HepG2 (cell line): ENCODE measurements around the gene TAF7. TPM values are rescaled to one million over a fixed set of nuclear protein-coding genes. Genes with fewer than 3 reads are reported as not detected.

Experiments
- ATAC-seq: fragments of 200-7000 bp; cut with Tn5 transposase; 3 replicates; pipeline ENCODE4 v1.9.1; 2020; ENCODE audit warnings: mild to moderate bottlenecking, moderate library complexity
- BruUV-seq: library from RNA; stranded (reverse); fragments of 400-500 nt; replicated peaks from 2 replicates; lab custom pipeline; 2021; lab: Mats Ljungman, UMichigan
- CTCF ChIA-PET: fragments of 300-600 bp; formaldehyde crosslinking; extraction: SDS; loops from one replicate; lab custom pipeline; 2021; ENCODE audit warnings: low total read pairs, inconsistent platforms, low intra/inter-chr PET ratio; lab: Yijun Ruan, JAX
- POLR2A ChIA-PET: fragments of 350-600 bp; sonication (Branson Sonifier 250); formaldehyde crosslinking; loops from one replicate; lab custom pipeline; 2020; ENCODE audit warnings: antibody characterized with exemption, inconsistent platforms; lab: Yijun Ruan, JAX
- DNase-seq: peaks from one replicate; pipeline ENCODE4 v3.0.0-alpha.2; 2015; ENCODE audit warnings: low spot score
- FAIRE-seq: peaks from 3 replicates; lab custom pipeline; 2011; peaks lifted over from hg19 to GRCh38; lab: Jason Lieb, UNC
- H2AFZ ChIP-seq: one replicate; pipeline ENCODE4 v1.6.1; 2011; ENCODE audit warnings: low read length, inconsistent platforms
- H3K27ac ChIP-seq: fragments of 300-600 bp; 3 replicates; pipeline ENCODE4 v1.8.0; 2011; ENCODE audit warnings: mixed run types, mild to moderate bottlenecking, mixed read lengths, low read length, inconsistent platforms; ENCODE audit not compliant: insufficient read depth; ENCODE audit errors: extremely low read length
- H3K27me3 ChIP-seq, 2 experiments: fragments of 200-600 bp in 1 of 2; 2 replicates in 1 of 2; 3 replicates in 1 of 2; pipeline versions ENCODE4 v1.6.0 to v1.8.0; 2011; ENCODE audit warnings: low read length in 2 of 2, mild to moderate bottlenecking in 2 of 2, moderate library complexity in 2 of 2, inconsistent platforms in 1 of 2; ENCODE audit not compliant: insufficient read depth in 2 of 2, control insufficient read depth in 1 of 2
- H3K36me3 ChIP-seq, 2 experiments: fragments of 200-600 bp in 1 of 2; replicated peaks in 1 of 2; 2 replicates in 1 of 2; 3 replicates in 1 of 2; pipeline versions ENCODE4 v1.5.1 to v1.8.0; 2011; ENCODE audit warnings: low read length in 2 of 2, inconsistent platforms in 1 of 2; ENCODE audit not compliant: insufficient read depth in 2 of 2, control insufficient read depth in 1 of 2
- H3K4me1 ChIP-seq: 2 replicates; pipeline ENCODE4 v1.5.1; 2012; ENCODE audit warnings: low read length, inconsistent platforms; ENCODE audit not compliant: insufficient read depth
- H3K4me2 ChIP-seq: 2 replicates; pipeline ENCODE4 v1.6.0; 2011; ENCODE audit warnings: low read depth, low read length, inconsistent platforms
- H3K4me3 ChIP-seq, 3 experiments: fragments of 200-600 bp in 1 of 3; sonication (generic), shearing (Covaris generic) in 1 of 3; replicated peaks in 1 of 3; 2 replicates each; pipeline ENCODE4 v1.5.1; 2011 to 2016; ENCODE audit warnings: low read length in 3 of 3, inconsistent platforms in 2 of 3, low read depth in 2 of 3, mild to moderate bottlenecking in 2 of 3, control low read depth in 1 of 3, mixed read lengths in 1 of 3; ENCODE audit not compliant: insufficient read depth in 1 of 3
- H3K79me2 ChIP-seq: one replicate; pipeline ENCODE4 v1.6.1; 2011; ENCODE audit warnings: low read length, inconsistent platforms; ENCODE audit not compliant: insufficient read depth
- H3K9ac ChIP-seq: 2 replicates; pipeline ENCODE4 v1.6.0; 2011; ENCODE audit warnings: mild to moderate bottlenecking, low read depth, low read length, inconsistent platforms; ENCODE audit not compliant: insufficient read depth
- H3K9me3 ChIP-seq: 2 replicates; pipeline ENCODE4 v1.5.1; 2012; ENCODE audit warnings: mild to moderate bottlenecking, low read length
- H4K20me1 ChIP-seq: 2 replicates; pipeline ENCODE4 v1.6.0; 2011; ENCODE audit warnings: inconsistent platforms, mild to moderate bottlenecking, low read length, moderate library complexity; ENCODE audit not compliant: insufficient read depth
- CCDC6 ChIP-seq: sonication (generic); formaldehyde crosslinking; IDR thresholded peaks from 2 replicates; pipeline ENCODE4 v1.8.1; 2022; ENCODE audit warnings: mild to moderate bottlenecking, missing genetic modification reagents, moderate library complexity
- ESRRA ChIP-seq: sonication (generic); formaldehyde crosslinking; IDR thresholded peaks from 2 replicates; pipeline ENCODE4 v1.5.1; 2020; ENCODE audit warnings: mild to moderate bottlenecking, low read depth, missing genetic modification reagents
- FOSL2 ChIP-seq: sonication (generic); formaldehyde crosslinking; IDR thresholded peaks from 2 replicates; pipeline ENCODE4 v1.4.0; 2020; ENCODE audit warnings: missing genetic modification reagents
- LBX2 ChIP-seq: sonication (generic); formaldehyde crosslinking; IDR thresholded peaks from 2 replicates; pipeline ENCODE4 v1.5.0; 2020; ENCODE audit warnings: missing genetic modification reagents, mild to moderate bottlenecking, borderline replicate concordance
- NFAT5 ChIP-seq: sonication (generic); formaldehyde crosslinking; IDR thresholded peaks from 2 replicates; pipeline ENCODE4 v1.4.0; 2020; ENCODE audit warnings: missing genetic modification reagents
- TCF7L2 ChIP-seq: IDR thresholded peaks from 2 replicates; pipeline ENCODE4 v1.6.1; 2011; ENCODE audit warnings: mild to moderate bottlenecking, low read depth, low read length, moderate library complexity
- ZBTB25 ChIP-seq: IDR thresholded peaks from 2 replicates; pipeline ENCODE4 v1.6.1; 2018; ENCODE audit warnings: missing genetic modification reagents
- ZFP90 ChIP-seq: sonication (generic); formaldehyde crosslinking; IDR thresholded peaks from 2 replicates; pipeline ENCODE4 v1.8.0; 2022; ENCODE audit warnings: missing genetic modification reagents, mild to moderate bottlenecking, inconsistent platforms, borderline replicate concordance
- ZNF335 ChIP-seq: sonication (generic); formaldehyde crosslinking; IDR thresholded peaks from 2 replicates; pipeline ENCODE4 v1.4.0; 2020; ENCODE audit warnings: missing genetic modification reagents
- ZNF883 ChIP-seq: sonication (generic); formaldehyde crosslinking; IDR thresholded peaks from 2 replicates; pipeline ENCODE4 v1.5.1; 2020; ENCODE audit warnings: mild to moderate bottlenecking, missing genetic modification reagents; ENCODE audit errors: not compliant biosample characterization
- WGBS: methylation state at CpG from one replicate; pipeline ENCODE4 v1.1.6; 2017; ENCODE audit warnings: low lambda C conversion rate; 5-methylcytosine and 5-hydroxymethylcytosine counted together
- in situ Hi-C: cut with HindIII; loops from 2 replicates; pipeline ENCODE4 v1.10.0; 2017; ENCODE audit warnings: low pct_unique_long_range_greater_than_20kb; ENCODE audit not compliant: extremely low pct_ligation_motif_present
- intact Hi-C: fragments of 100-400 bp; cut with micrococcal nuclease; formaldehyde crosslinking; loops from one replicate; pipeline ENCODE4 v1.10.0; 2022; ENCODE audit not compliant: unreplicated experiment
- polyA plus RNA-seq, 8 experiments: library from polyadenylated mRNA; depleted of rRNA in 3 of 8; stranded (reverse) in 7 of 8; unstranded in 1 of 8; fragments of >200 nt; fragmentation: Illumina TruSeq in 4 of 8; extraction: Trizol in 4 of 8; gene quantifications; 2 replicates each; pipeline versions ENCODE4 v1.2.1 to v1.2.3, GENCODE V29; 2011 to 2016; ENCODE audit warnings: low read depth in 4 of 8, missing spikeins in 1 of 8, mixed read lengths in 1 of 8; ENCODE audit not compliant: insufficient read depth in 1 of 8
- total RNA-seq, 5 experiments: library from RNA; depleted of rRNA; stranded (reverse); fragments of >200 nt; fragmentation: Illumina TruSeq; extraction: Trizol; gene quantifications; 2 replicates each; pipeline ENCODE4 v1.2.3, GENCODE V29; 2016; ENCODE audit warnings: low read depth in 1 of 5

TAF7 gene
- total and polyA plus RNA-seq, 2 of the 13 experiments (the other 11 are each of a cell fraction or from before 2014, with no cell fraction given), result 41.6 to 61.5 TPM

- Histone ChIP-seq H3K9me3 (peaks cover 22% of the 10 kb centered on the region), H2AFZ (no peak overlapping the region), H3K36me3 (no peaks in the 10 kb centered on the region), H3K4me3 (no peak overlapping the region), H3K27me3 (no peaks in the 10 kb centered on the region; a peak in 1 of 5 replicates)
- BruUV-seq, result no TSS peak
- no peak for TF ChIP-seq FOSL2 (CRISPR knock-in tag)
- TF ChIP-seq ZNF883 (CRISPR knock-in tag), result no peak
- TF ChIP-seq TCF7L2, result no peak
- TF ChIP-seq ESRRA (CRISPR knock-in tag), result no peak
- no peak for TF ChIP-seq ZNF335 (CRISPR knock-in tag)
- no peak for TF ChIP-seq CCDC6 (CRISPR knock-in tag)
- TF ChIP-seq ZBTB25 (CRISPR knock-in tag), result no peak
- no peak for TF ChIP-seq NFAT5 (CRISPR knock-in tag)
- no peak for TF ChIP-seq ZFP90 (CRISPR knock-in tag)
- TF ChIP-seq LBX2 (CRISPR knock-in tag), result no peak
- TF ChIP-seq, all 625 proteins: peak for 0
- in situ Hi-C loops, result no loop called here
- Histone ChIP-seq H3K9ac (no peak overlapping the region), H3K79me2 (no peaks in the 10 kb centered on the region), H3K4me2 (no peak overlapping the region), H4K20me1 (no peaks in the 10 kb centered on the region), H3K4me1 (no peaks in the 10 kb centered on the region), H3K27ac (no peak overlapping the region)
- WGBS, result 75% methylated on average over 20 of the region's 20 CpGs
- ATAC-seq, result no peak
- no peak for DNase-seq
- CTCF ChIA-PET, result no interaction called here
- FAIRE-seq, result no peak
- intact Hi-C loops, result no loop called here
- POLR2A ChIA-PET, result no interaction called here
Observed at GRCh38 chr5:141345327-141345726, 24.7 kb upstream of the TAF7 start.
